ENCODE data around the gene MAGEA11. TPM values are rescaled to one million over a fixed set of nuclear protein-coding genes. Genes with fewer than 3 reads are reported as not detected.
A peak's percentile ranks its signal among the peaks of the same experiment; 100 is the strongest.

The MAGEA11 gene
- total and polyA plus RNA-seq, 2 experiments from 2014 or later: not detected

DNA sequence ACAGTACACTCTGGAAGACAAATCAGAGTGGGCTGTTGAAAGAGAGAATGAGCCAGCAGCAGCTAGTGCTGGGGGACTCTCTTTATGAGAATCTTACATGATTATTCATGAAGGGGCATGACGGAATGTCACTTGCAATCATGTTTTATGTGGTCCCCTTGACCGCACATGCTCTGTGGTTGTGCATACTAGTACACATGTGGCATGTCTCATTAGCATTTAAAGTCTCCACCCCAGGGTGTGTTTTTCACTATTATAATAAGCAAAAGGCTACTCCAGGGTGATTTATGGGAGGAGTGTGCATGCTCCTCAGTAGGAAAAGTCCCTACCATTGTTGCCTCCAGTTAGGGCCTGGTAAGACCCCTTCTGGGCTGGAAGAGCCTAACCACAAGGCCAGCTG is 30.7 kb upstream of the MAGEA11 start:
- H2AFZ ChIP-seq: no peak overlapping the region
- Mint-ChIP-seq H3K27me3 (ENCODE audit: insufficient read depth, low read depth, poor library complexity) (peaks cover 2% of the 10 kb centered on the region), H3K9me3 (peaks cover 1% of the 10 kb centered on the region; the same call in 1 of the 3 replicates), H3K4me3 (no peak overlapping the region), H3K4me1 (peaks cover 28% of the 10 kb centered on the region), H3K27ac (no peak overlapping the region), H3K36me3 (ENCODE audit: low read depth) (no peaks in the 10 kb centered on the region)
- no peak overlapping the region; the same call in 1 of the 2 replicates for H3K27ac ChIP-seq (ENCODE audit: low read depth)
- DNase-seq (ENCODE audit: low spot score): no peak
- no peak; the same call in 2 of the 3 replicates for ATAC-seq
- H3K4me2 ChIP-seq: peak overlapping the region; percentile 50; the same call in 1 of the 2 replicates
- no peaks in the 10 kb centered on the region for H3K36me3 ChIP-seq (ENCODE audit: insufficient read depth)
- H3K9me2 ChIP-seq (ENCODE audit: insufficient read depth): no peaks in the 10 kb centered on the region
- TF ChIP-seq, protein P1, sequence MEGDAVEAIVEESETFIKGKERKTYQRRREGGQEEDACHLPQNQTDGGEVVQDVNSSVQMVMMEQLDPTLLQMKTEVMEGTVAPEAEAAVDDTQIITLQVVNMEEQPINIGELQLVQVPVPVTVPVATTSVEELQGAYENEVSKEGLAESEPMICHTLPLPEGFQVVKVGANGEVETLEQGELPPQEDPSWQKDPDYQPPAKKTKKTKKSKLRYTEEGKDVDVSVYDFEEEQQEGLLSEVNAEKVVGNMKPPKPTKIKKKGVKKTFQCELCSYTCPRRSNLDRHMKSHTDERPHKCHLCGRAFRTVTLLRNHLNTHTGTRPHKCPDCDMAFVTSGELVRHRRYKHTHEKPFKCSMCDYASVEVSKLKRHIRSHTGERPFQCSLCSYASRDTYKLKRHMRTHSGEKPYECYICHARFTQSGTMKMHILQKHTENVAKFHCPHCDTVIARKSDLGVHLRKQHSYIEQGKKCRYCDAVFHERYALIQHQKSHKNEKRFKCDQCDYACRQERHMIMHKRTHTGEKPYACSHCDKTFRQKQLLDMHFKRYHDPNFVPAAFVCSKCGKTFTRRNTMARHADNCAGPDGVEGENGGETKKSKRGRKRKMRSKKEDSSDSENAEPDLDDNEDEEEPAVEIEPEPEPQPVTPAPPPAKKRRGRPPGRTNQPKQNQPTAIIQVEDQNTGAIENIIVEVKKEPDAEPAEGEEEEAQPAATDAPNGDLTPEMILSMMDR (conservative IDR thresholded peaks at IDR 0.05; ENCODE audit: low read depth in 2 of 2): no peak
- TF ChIP-seq CREB1 (CRISPR knock-in tag; IDR thresholded peaks at IDR 0.05; ENCODE audit: low read depth): no peak
- TF ChIP-seq ZNF331 (CRISPR knock-in tag; IDR thresholded peaks at IDR 0.05; ENCODE audit: low read depth): no peak
- TF ChIP-seq JUNB (IDR thresholded peaks at IDR 0.05; ENCODE audit: unreplicated experiment): no peak
- TF ChIP-seq EZH2phosphoT487 (IDR thresholded peaks at IDR 0.05; ENCODE audit: unreplicated experiment): no peak
- TF ChIP-seq EZH2 (IDR thresholded peaks at IDR 0.05; ENCODE audit: low read depth, unreplicated experiment): no peak
- H3K4me3 ChIP-seq: no peak overlapping the region
- H3K27me3 ChIP-seq (ENCODE audit: insufficient read depth): no peaks in the 10 kb centered on the region
- no peaks in the 10 kb centered on the region for H3K79me2 ChIP-seq (replicated peaks; ENCODE audit: insufficient read depth)
- H3K4me1 ChIP-seq (ENCODE audit: insufficient read depth): peaks cover 29% of the 10 kb centered on the region
- no peaks in the 10 kb centered on the region for H3F3A ChIP-seq (replicated peaks; ENCODE audit: low read depth)
- no peaks in the 10 kb centered on the region for H4K20me1 ChIP-seq (replicated peaks; ENCODE audit: insufficient read depth)

GRCh38 chrX:149682031-149682430 is 29.8 kb upstream of the MAGEA11 start:
- Histone ChIP-seq H2AFZ (no peak overlapping the region), H3K27ac (ENCODE audit: low read depth) (peak overlapping the region; percentile 91), H3K79me2 (replicated peaks; ENCODE audit: insufficient read depth) (no peaks in the 10 kb centered on the region), H3K4me1 (ENCODE audit: insufficient read depth) (peaks cover 29% of the 10 kb centered on the region), H3K36me3 (ENCODE audit: insufficient read depth) (no peaks in the 10 kb centered on the region), H3K27me3 (ENCODE audit: insufficient read depth) (no peaks in the 10 kb centered on the region), H3F3A (replicated peaks; ENCODE audit: low read depth) (no peaks in the 10 kb centered on the region), H3K4me3 (peak overlapping the region; percentile 8; the same call in 1 of the 2 replicates), H3K9me2 (ENCODE audit: insufficient read depth) (no peaks in the 10 kb centered on the region), H3K4me2 (peak overlapping the region; percentile 63), H4K20me1 (replicated peaks; ENCODE audit: insufficient read depth) (no peaks in the 10 kb centered on the region)
- ATAC-seq (peak; percentile 93), DNase-seq (ENCODE audit: low spot score) (peak; percentile 64)
- Mint-ChIP-seq H3K9me3 (peaks cover 2% of the 10 kb centered on the region; the same call in 1 of the 3 replicates), H3K4me3 (0 out of 3 replicates have a peak overlapping the region, but pooled peaks have one; percentile 27), H3K27me3 (ENCODE audit: insufficient read depth, low read depth, poor library complexity) (peaks cover 2% of the 10 kb centered on the region), H3K27ac (no peak overlapping the region), H3K4me1 (peaks cover 28% of the 10 kb centered on the region), H3K36me3 (ENCODE audit: low read depth) (no peaks in the 10 kb centered on the region)
- TF ChIP-seq JUNB (IDR thresholded peaks at IDR 0.05; ENCODE audit: unreplicated experiment) (no peak), EZH2 (IDR thresholded peaks at IDR 0.05; ENCODE audit: low read depth, unreplicated experiment) (no peak), NANOG (IDR thresholded peaks at IDR 0.05; ENCODE audit: borderline replicate concordance) (peak; percentile 15; the same call in 1 of the 2 replicates), ETS1 (IDR thresholded peaks at IDR 0.05) (no peak), ZNF331 (CRISPR knock-in tag; IDR thresholded peaks at IDR 0.05; ENCODE audit: low read depth) (no peak), CREB1 (CRISPR knock-in tag; IDR thresholded peaks at IDR 0.05; ENCODE audit: low read depth) (0 out of 2 replicates have a peak, but pooled peaks have one; percentile 23)
- TF ChIP-seq, protein P2, sequence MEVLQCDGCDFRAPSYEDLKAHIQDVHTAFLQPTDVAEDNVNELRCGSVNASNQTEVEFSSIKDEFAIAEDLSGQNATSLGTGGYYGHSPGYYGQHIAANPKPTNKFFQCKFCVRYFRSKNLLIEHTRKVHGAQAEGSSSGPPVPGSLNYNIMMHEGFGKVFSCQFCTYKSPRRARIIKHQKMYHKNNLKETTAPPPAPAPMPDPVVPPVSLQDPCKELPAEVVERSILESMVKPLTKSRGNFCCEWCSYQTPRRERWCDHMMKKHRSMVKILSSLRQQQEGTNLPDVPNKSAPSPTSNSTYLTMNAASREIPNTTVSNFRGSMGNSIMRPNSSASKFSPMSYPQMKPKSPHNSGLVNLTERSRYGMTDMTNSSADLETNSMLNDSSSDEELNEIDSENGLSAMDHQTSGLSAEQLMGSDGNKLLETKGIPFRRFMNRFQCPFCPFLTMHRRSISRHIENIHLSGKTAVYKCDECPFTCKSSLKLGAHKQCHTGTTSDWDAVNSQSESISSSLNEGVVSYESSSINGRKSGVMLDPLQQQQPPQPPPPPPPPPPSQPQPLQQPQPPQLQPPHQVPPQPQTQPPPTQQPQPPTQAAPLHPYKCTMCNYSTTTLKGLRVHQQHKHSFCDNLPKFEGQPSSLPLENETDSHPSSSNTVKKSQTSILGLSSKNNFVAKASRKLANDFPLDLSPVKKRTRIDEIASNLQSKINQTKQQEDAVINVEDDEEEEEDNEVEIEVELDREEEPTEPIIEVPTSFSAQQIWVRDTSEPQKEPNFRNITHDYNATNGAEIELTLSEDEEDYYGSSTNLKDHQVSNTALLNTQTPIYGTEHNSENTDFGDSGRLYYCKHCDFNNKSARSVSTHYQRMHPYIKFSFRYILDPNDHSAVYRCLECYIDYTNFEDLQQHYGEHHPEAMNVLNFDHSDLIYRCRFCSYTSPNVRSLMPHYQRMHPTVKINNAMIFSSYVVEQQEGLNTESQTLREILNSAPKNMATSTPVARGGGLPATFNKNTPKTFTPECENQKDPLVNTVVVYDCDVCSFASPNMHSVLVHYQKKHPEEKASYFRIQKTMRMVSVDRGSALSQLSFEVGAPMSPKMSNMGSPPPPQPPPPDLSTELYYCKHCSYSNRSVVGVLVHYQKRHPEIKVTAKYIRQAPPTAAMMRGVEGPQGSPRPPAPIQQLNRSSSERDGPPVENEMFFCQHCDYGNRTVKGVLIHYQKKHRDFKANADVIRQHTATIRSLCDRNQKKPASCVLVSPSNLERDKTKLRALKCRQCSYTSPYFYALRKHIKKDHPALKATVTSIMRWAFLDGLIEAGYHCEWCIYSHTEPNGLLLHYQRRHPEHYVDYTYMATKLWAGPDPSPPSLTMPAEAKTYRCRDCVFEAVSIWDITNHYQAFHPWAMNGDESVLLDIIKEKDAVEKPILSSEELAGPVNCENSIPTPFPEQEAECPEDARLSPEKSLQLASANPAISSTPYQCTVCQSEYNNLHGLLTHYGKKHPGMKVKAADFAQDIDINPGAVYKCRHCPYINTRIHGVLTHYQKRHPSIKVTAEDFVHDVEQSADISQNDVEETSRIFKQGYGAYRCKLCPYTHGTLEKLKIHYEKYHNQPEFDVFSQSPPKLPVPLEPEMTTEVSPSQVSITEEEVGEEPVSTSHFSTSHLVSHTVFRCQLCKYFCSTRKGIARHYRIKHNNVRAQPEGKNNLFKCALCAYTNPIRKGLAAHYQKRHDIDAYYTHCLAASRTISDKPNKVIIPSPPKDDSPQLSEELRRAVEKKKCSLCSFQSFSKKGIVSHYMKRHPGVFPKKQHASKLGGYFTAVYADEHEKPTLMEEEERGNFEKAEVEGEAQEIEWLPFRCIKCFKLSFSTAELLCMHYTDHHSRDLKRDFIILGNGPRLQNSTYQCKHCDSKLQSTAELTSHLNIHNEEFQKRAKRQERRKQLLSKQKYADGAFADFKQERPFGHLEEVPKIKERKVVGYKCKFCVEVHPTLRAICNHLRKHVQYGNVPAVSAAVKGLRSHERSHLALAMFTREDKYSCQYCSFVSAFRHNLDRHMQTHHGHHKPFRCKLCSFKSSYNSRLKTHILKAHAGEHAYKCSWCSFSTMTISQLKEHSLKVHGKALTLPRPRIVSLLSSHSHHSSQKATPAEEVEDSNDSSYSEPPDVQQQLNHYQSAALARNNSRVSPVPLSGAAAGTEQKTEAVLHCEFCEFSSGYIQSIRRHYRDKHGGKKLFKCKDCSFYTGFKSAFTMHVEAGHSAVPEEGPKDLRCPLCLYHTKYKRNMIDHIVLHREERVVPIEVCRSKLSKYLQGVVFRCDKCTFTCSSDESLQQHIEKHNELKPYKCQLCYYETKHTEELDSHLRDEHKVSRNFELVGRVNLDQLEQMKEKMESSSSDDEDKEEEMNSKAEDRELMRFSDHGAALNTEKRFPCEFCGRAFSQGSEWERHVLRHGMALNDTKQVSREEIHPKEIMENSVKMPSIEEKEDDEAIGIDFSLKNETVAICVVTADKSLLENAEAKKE (CRISPR knock-in tag; IDR thresholded peaks at IDR 0.05): peak; percentile 86; the same call in 1 of the 2 replicates

Data from GM23338 (cell line).